K562 (cell line): ENCODE measurements around the gene GRK4. TPM values are rescaled to one million over a fixed set of nuclear protein-coding genes. Genes with fewer than 3 reads are reported as not detected.

Experiments
- AFF4 ChIP-seq: sonication (generic); formaldehyde crosslinking; IDR thresholded peaks from 2 replicates; pipeline ENCODE4 v1.8.0; 2023; ENCODE audit warnings: mild to moderate bottlenecking, missing genetic modification reagents
- CHAMP1 ChIP-seq: fragments of 450-650 bp; IDR thresholded peaks from 2 replicates; pipeline ENCODE4 v1.6.1; 2016; ENCODE audit warnings: mild to moderate bottlenecking
- CREB5 ChIP-seq: fragments of 250-450 bp; sonication (Bioruptor Pico); IDR thresholded peaks from 2 replicates; pipeline ENCODE4 v1.5.0; 2020; ENCODE audit warnings: mild to moderate bottlenecking
- DIDO1 ChIP-seq: fragments of 450-650 bp; IDR thresholded peaks from 2 replicates; pipeline ENCODE4 v1.6.1; 2016; ENCODE audit warnings: low read depth, missing biosample characterization, missing genetic modification characterization
- ETS2 ChIP-seq: IDR thresholded peaks from 2 replicates; pipeline ENCODE4 v1.6.1; 2016; ENCODE audit warnings: borderline replicate concordance, missing genetic modification characterization, mild to moderate bottlenecking, moderate library complexity, missing compliant biosample characterization; ENCODE audit not compliant: poor library complexity, severe bottlenecking
- HIVEP1 ChIP-seq: fragments of 250-450 bp; sonication (Bioruptor Pico); IDR thresholded peaks from 2 replicates; pipeline ENCODE4 v1.4.0; 2020; ENCODE audit warnings: mild to moderate bottlenecking
- MYC ChIP-seq, 2 experiments: fragments of 250-450 bp in 1 of 2; sonication (Bioruptor Pico) in 1 of 2; IDR thresholded peaks; 2 replicates each; pipeline versions ENCODE4 v1.5.1 to v1.6.1; 2012 to 2021; ENCODE audit warnings: low read depth in 2 of 2, borderline replicate concordance in 1 of 2, improper control_type of control experiment in 1 of 2, low read length in 1 of 2, mild to moderate bottlenecking in 1 of 2, moderate library complexity in 1 of 2
- PHB2 ChIP-seq: fragments of 450-650 bp; IDR thresholded peaks from 2 replicates; pipeline ENCODE4 v1.6.1; 2017; ENCODE audit warnings: low read depth
- POLR3G ChIP-seq: IDR thresholded peaks from 2 replicates; pipeline ENCODE4 v1.6.1; 2011; ENCODE audit not compliant: insufficient read length, insufficient replicate concordance; ENCODE audit errors: extremely low read depth
- PYGO2 ChIP-seq: fragments of 450-650 bp; IDR thresholded peaks from 2 replicates; pipeline ENCODE4 v1.6.1; 2016; ENCODE audit warnings: mild to moderate bottlenecking, missing genetic modification characterization, moderate library complexity, missing compliant biosample characterization
- ZBED1 ChIP-seq: IDR thresholded peaks from 2 replicates; pipeline ENCODE4 v1.6.1; 2014
- ZNF75A ChIP-seq: fragments of 450-650 bp; formaldehyde crosslinking; IDR thresholded peaks from 2 replicates; pipeline ENCODE4 v1.4.0; 2020; ENCODE audit warnings: mild to moderate bottlenecking
- polyA plus RNA-seq, 8 experiments: library from polyadenylated mRNA; depleted of rRNA in 4 of 8; stranded (reverse) in 5 of 8; unstranded in 3 of 8; fragments of >200 nt; fragmentation: Nextera tagmentation in 2 of 8; fragmentation: Illumina TruSeq in 1 of 8; extraction: Ambion mirVana in 2 of 8; extraction: Trizol in 1 of 8; gene quantifications; 2 replicates each; pipeline versions ENCODE4 v1.2.1 to v1.2.3, GENCODE V29; 2011 to 2014; ENCODE audit warnings: inconsistent platforms in 1 of 8, missing spikeins in 1 of 8
- total RNA-seq, 7 experiments: library from RNA; depleted of rRNA in 6 of 7; stranded (reverse); fragments of >200 nt in 6 of 7; fragmentation: Illumina TruSeq in 2 of 7; extraction: Trizol in 2 of 7; gene quantifications; 2 replicates each; pipeline versions ENCODE4 v1.2.1 to v1.2.3, GENCODE V29; 2011 to 2021; ENCODE audit warnings: low replicate concordance in 1 of 7
- TF ChIP-seq, protein P1 (sequence below): fragments of 250-450 bp; sonication (Bioruptor Pico); IDR thresholded peaks from 2 replicates; pipeline ENCODE4 v1.4.0; 2020

Gene GRK4
- total and polyA plus RNA-seq, 9 of the 15 experiments (the other 6 are each of a cell fraction or from before 2014, with no cell fraction given): 1.1 to 4.8 (median 2.6) TPM

GRCh38 chr4:3074078-3074845 is 110.9 kb downstream of the GRK4 start, which contains the start of the genes HTT and HTT-AS (continued):
- TF ChIP-seq, protein P1, sequence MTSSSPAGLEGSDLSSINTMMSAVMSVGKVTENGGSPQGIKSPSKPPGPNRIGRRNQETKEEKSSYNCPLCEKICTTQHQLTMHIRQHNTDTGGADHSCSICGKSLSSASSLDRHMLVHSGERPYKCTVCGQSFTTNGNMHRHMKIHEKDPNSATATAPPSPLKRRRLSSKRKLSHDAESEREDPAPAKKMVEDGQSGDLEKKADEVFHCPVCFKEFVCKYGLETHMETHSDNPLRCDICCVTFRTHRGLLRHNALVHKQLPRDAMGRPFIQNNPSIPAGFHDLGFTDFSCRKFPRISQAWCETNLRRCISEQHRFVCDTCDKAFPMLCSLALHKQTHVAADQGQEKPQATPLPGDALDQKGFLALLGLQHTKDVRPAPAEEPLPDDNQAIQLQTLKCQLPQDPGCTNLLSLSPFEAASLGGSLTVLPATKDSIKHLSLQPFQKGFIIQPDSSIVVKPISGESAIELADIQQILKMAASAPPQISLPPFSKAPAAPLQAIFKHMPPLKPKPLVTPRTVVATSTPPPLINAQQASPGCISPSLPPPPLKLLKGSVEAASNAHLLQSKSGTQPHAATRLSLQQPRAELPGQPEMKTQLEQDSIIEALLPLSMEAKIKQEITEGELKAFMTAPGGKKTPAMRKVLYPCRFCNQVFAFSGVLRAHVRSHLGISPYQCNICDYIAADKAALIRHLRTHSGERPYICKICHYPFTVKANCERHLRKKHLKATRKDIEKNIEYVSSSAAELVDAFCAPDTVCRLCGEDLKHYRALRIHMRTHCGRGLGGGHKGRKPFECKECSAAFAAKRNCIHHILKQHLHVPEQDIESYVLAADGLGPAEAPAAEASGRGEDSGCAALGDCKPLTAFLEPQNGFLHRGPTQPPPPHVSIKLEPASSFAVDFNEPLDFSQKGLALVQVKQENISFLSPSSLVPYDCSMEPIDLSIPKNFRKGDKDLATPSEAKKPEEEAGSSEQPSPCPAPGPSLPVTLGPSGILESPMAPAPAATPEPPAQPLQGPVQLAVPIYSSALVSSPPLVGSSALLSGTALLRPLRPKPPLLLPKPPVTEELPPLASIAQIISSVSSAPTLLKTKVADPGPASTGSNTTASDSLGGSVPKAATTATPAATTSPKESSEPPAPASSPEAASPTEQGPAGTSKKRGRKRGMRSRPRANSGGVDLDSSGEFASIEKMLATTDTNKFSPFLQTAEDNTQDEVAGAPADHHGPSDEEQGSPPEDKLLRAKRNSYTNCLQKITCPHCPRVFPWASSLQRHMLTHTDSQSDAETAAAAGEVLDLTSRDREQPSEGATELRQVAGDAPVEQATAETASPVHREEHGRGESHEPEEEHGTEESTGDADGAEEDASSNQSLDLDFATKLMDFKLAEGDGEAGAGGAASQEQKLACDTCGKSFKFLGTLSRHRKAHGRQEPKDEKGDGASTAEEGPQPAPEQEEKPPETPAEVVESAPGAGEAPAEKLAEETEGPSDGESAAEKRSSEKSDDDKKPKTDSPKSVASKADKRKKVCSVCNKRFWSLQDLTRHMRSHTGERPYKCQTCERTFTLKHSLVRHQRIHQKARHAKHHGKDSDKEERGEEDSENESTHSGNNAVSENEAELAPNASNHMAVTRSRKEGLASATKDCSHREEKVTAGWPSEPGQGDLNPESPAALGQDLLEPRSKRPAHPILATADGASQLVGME (CRISPR knock-in tag): no peak
- TF ChIP-seq PYGO2 (tag) (no peak), MYC (IDR thresholded peaks at IDR 0.05; ENCODE audit: low read depth, low read length) (peak; percentile 31; the same call in 1 of the 2 replicates), MYC (CRISPR knock-in tag; IDR thresholded peaks at IDR 0.05; ENCODE audit: borderline replicate concordance, low read depth) (no peak), ZNF75A (CRISPR knock-in tag) (0 out of 2 replicates have a peak, but pooled peaks have one; percentile 37), CHAMP1 (no peak), ETS2 (tag) (no peak), CREB5 (CRISPR knock-in tag) (no peak), HIVEP1 (CRISPR knock-in tag) (no peak), ZBED1 (no peak), POLR3G (no peak), AFF4 (CRISPR knock-in tag) (no peak), PHB2 (no peak), DIDO1 (tag) (no peak)
